GM12878 (cell line): ENCODE measurements around the gene KLF9. TPM values are rescaled to one million over a fixed set of nuclear protein-coding genes. Genes with fewer than 3 reads are reported as not detected.
A peak's percentile ranks its signal among the peaks of the same experiment; 100 is the strongest.

Experiments
- ATAC-seq: fragments of 200-7000 bp; cut with Tn5 transposase; 3 replicates; pipeline ENCODE4 v1.9.1; 2020; ENCODE audit warnings: mild to moderate bottlenecking, moderate library complexity
- BruUV-seq: library from RNA; stranded (reverse); fragments of 400-500 nt; replicated peaks from 2 replicates; lab custom pipeline; 2021; lab: Mats Ljungman, UMichigan
- CTCF ChIA-PET: fragments of 300-600 bp; sonication (Branson Sonifier 250); formaldehyde crosslinking; extraction: SDS; loops from one replicate; lab custom pipeline; 2021; ENCODE audit warnings: inconsistent platforms; lab: Yijun Ruan, JAX
- POLR2A ChIA-PET: fragments of 350-600 bp; formaldehyde crosslinking; extraction: SDS; loops from one replicate; lab custom pipeline; 2021; ENCODE audit warnings: inconsistent platforms; lab: Charles Lee
- RAD21 ChIA-PET: fragments of 300-600 bp; sonication (Branson Sonifier 250); formaldehyde crosslinking; loops from one replicate; lab custom pipeline; 2023; ENCODE audit warnings: antibody characterized with exemption; ENCODE audit not compliant: unreplicated experiment; lab: Charles Lee
- SMC1A ChIA-PET: fragments of 300-600 bp; sonication (Branson Sonifier 250); formaldehyde crosslinking; loops from one replicate; lab custom pipeline; 2023; ENCODE audit not compliant: unreplicated experiment, uncharacterized antibody; lab: Charles Lee
- DNase-seq: peaks from one replicate; pipeline ENCODE4 v3.0.0-alpha.2; 2011; ENCODE audit warnings: low read depth, low spot score
- FAIRE-seq: peaks from 3 replicates; lab custom pipeline; 2011; peaks lifted over from hg19 to GRCh38; lab: Jason Lieb, UNC
- H2AFZ ChIP-seq: 2 replicates; pipeline ENCODE4 v1.6.0; 2011; ENCODE audit warnings: low read depth, low read length, control low read depth; ENCODE audit not compliant: control insufficient read depth
- H3K27ac ChIP-seq: 2 replicates; pipeline ENCODE4 v1.5.1; 2011; ENCODE audit warnings: control low read depth; ENCODE audit not compliant: control insufficient read depth, insufficient read depth
- H3K27me3 ChIP-seq, 2 experiments: replicated peaks in 1 of 2; 2 replicates each; pipeline versions ENCODE4 v1.6.0 to v1.6.1; 2011; ENCODE audit warnings: low read length in 1 of 2; ENCODE audit not compliant: control insufficient read depth in 2 of 2, insufficient read depth in 2 of 2
- H3K36me3 ChIP-seq, 2 experiments: 2 replicates each; pipeline ENCODE4 v1.5.1; 2011; ENCODE audit warnings: low read length in 1 of 2; ENCODE audit not compliant: control insufficient read depth in 2 of 2, insufficient read depth in 2 of 2
- H3K4me1 ChIP-seq: 2 replicates; pipeline ENCODE4 v1.6.1; 2011; ENCODE audit warnings: mild to moderate bottlenecking, low read length, moderate library complexity, mixed read lengths; ENCODE audit not compliant: control insufficient read depth, insufficient read depth
- H3K4me2 ChIP-seq: 2 replicates; pipeline ENCODE4 v1.6.0; 2011; ENCODE audit warnings: control low read depth; ENCODE audit not compliant: control insufficient read depth, insufficient read depth
- H3K4me3 ChIP-seq: fragments of 200-600 bp; sonication (generic); 2 replicates; pipeline ENCODE4 v1.5.1; 2016
- H3K79me2 ChIP-seq: 2 replicates; pipeline ENCODE4 v1.6.0; 2011; ENCODE audit warnings: low read length; ENCODE audit not compliant: control insufficient read depth, insufficient read depth
- H3K9ac ChIP-seq: 2 replicates; pipeline ENCODE4 v1.8.0; 2011; ENCODE audit warnings: low read length, control low read depth, mixed read lengths; ENCODE audit not compliant: control insufficient read depth, insufficient read depth
- H3K9me3 ChIP-seq: replicated peaks from 3 replicates; pipeline ENCODE4 v1.5.1; 2011; ENCODE audit warnings: mild to moderate bottlenecking, low read length; ENCODE audit not compliant: control insufficient read depth, insufficient read depth
- H4K20me1 ChIP-seq: 2 replicates; pipeline ENCODE4 v1.6.0; 2011; ENCODE audit not compliant: control insufficient read depth, insufficient read depth
- BCL11A ChIP-seq: IDR thresholded peaks from 2 replicates; pipeline ENCODE4 v1.6.1; 2011; ENCODE audit warnings: low read depth, low read length
- CBFB ChIP-seq: IDR thresholded peaks from 2 replicates; pipeline ENCODE4 v1.6.1; 2016; ENCODE audit warnings: antibody characterized with exemption, low read depth
- FOXM1 ChIP-seq: IDR thresholded peaks from 2 replicates; pipeline ENCODE4 v1.6.1; 2012; ENCODE audit warnings: low read depth, mild to moderate bottlenecking, inconsistent platforms, low read length, moderate library complexity
- LARP7 ChIP-seq: fragments of 450-650 bp; IDR thresholded peaks from 2 replicates; pipeline ENCODE4 v1.6.1; 2017; ENCODE audit warnings: mild to moderate bottlenecking
- POLR2AphosphoS5 ChIP-seq: IDR thresholded peaks from 2 replicates; pipeline ENCODE4 v1.6.1; 2011; ENCODE audit warnings: mild to moderate bottlenecking, low read length, inconsistent platforms
- RAD21 ChIP-seq: IDR thresholded peaks from 2 replicates; pipeline ENCODE4 v1.6.1; 2011; ENCODE audit warnings: mild to moderate bottlenecking, low read depth, low read length, moderate library complexity; ENCODE audit not compliant: insufficient read depth
- RAD51 ChIP-seq: fragments of 450-650 bp; IDR thresholded peaks from 2 replicates; pipeline ENCODE4 v1.6.1; 2016; ENCODE audit warnings: moderate library complexity, mild to moderate bottlenecking, inconsistent platforms
- RBBP5 ChIP-seq: fragments of 200-600 bp; sonication (generic); conservative IDR thresholded peaks from 2 replicates; pipeline ENCODE4 v1.6.1; 2016
- RUNX3 ChIP-seq: IDR thresholded peaks from 2 replicates; pipeline ENCODE4 v1.6.1; 2012; ENCODE audit warnings: low read length, inconsistent platforms
- SREBF2 ChIP-seq: IDR thresholded peaks from 2 replicates; pipeline ENCODE4 v1.6.1; 2012; ENCODE audit warnings: mild to moderate bottlenecking, low read length
- TARDBP ChIP-seq: IDR thresholded peaks from 2 replicates; pipeline ENCODE4 v1.6.1; 2016; ENCODE audit warnings: borderline replicate concordance
- ZSCAN29 ChIP-seq: fragments of 450-650 bp; IDR thresholded peaks from 2 replicates; pipeline ENCODE4 v1.6.1; 2017; ENCODE audit warnings: mild to moderate bottlenecking, moderate library complexity
- WGBS: methylation state at CpG from one replicate; pipeline ENCODE4 v1.1.6; 2016; ENCODE audit warnings: low lambda C conversion rate; ENCODE audit not compliant: insufficient replicate concordance, insufficient coverage; ENCODE audit errors: missing lambda C conversion rate; 5-methylcytosine and 5-hydroxymethylcytosine counted together
- in situ Hi-C: fragments of 300-500 bp; cut with MboI; formaldehyde crosslinking; loops from 9 replicates; pipeline ENCODE4 v1.14.3; 2018; ENCODE audit warnings: mixed read lengths
- intact Hi-C: fragments of 100-400 bp; cut with micrococcal nuclease; formaldehyde crosslinking; loops from one replicate; pipeline ENCODE4 v1.14.2; 2022; ENCODE audit not compliant: unreplicated experiment
- polyA plus RNA-seq, 11 experiments: library from polyadenylated mRNA; depleted of rRNA in 4 of 11; unstranded in 6 of 11; stranded (reverse) in 5 of 11; fragments of >200 nt; fragmentation: Nextera tagmentation in 4 of 11; fragmentation: Illumina TruSeq in 1 of 11; extraction: Ambion mirVana in 4 of 11; extraction: Trizol in 1 of 11; gene quantifications; 1 replicate in 1 of 11; 2 replicates in 10 of 11; pipeline versions ENCODE4 v1.2.1 to v1.2.3, GENCODE V29; 2011 to 2016; ENCODE audit warnings: inconsistent platforms in 2 of 11, missing spikeins in 2 of 11, low read depth in 1 of 11
- total RNA-seq, 4 experiments: library from RNA; depleted of rRNA in 3 of 4; stranded (reverse); fragments of >200 nt in 3 of 4; fragmentation: Illumina TruSeq in 1 of 4; extraction: Trizol in 1 of 4; gene quantifications; 2 replicates each; pipeline versions ENCODE4 v1.2.1 to v1.2.3, GENCODE V29; 2013 to 2021
- TF ChIP-seq, protein P1 (sequence below): IDR thresholded peaks from 2 replicates; pipeline ENCODE4 v1.6.1; 2012; ENCODE audit warnings: low read length, inconsistent platforms
- TF ChIP-seq, protein P2 (sequence below): IDR thresholded peaks from 2 replicates; pipeline ENCODE4 v1.6.1; 2012; ENCODE audit warnings: improper control_type of control experiment, low read depth, low read length; ENCODE audit not compliant: insufficient replicate concordance
- TF ChIP-seq, protein P3 (sequence below): IDR thresholded peaks from 2 replicates; pipeline ENCODE4 v1.6.1; 2011; ENCODE audit warnings: low read depth, mild to moderate bottlenecking, low read length, moderate library complexity, borderline replicate concordance; ENCODE audit errors: extremely low read depth

Gene KLF9
- total and polyA plus RNA-seq, 10 of the 15 experiments (the other 5 are each of a cell fraction or from before 2014, with no cell fraction given): 0.09 to 0.96 (median 0.83) TPM

DNA sequence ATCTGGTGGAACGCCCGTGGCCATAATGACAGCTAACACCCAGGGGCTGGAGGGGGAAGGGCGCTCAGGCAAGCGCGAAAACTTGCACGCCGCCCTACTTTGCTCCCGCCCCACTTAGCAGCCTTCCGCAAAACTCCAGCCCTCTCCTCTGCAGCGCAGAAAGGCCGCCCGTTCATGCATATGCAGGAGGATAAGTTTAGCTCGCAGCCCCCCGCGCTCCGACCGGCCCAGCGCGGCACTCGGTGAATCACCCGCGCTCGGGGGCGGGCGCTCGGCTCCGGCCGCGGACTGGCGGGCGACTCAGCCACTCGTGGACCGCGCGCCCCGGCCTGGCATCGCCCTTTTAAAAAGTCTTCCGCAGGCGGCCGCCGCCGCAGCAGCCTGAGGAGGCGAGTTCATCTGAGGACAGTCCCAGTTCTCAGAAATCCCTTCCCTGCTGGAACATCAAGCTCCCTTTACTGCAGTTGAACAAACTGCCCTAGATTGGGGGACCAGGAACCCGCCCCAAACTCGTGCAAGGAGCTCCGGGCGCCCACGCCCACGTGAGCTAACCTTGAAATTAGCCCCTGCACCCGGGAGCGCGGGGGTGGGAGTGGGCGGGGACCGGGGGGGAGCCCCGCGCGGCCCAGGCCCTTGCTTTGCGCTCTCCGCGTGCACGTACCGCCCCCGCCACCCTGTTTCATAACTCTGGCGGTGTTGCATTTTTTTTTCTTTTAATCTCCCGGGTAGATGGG is 4.5 kb upstream of the KLF9 start:
- H3K36me3 ChIP-seq: no peaks in the 10 kb centered on the region
- in situ Hi-C loops: loop anchor here (5.0 to 25.0 kb wide), 3 partner anchors 157 to 1782 kb away; partner anchors contain the start of genes ABHD17B and C9orf85
- TF ChIP-seq, protein P1, sequence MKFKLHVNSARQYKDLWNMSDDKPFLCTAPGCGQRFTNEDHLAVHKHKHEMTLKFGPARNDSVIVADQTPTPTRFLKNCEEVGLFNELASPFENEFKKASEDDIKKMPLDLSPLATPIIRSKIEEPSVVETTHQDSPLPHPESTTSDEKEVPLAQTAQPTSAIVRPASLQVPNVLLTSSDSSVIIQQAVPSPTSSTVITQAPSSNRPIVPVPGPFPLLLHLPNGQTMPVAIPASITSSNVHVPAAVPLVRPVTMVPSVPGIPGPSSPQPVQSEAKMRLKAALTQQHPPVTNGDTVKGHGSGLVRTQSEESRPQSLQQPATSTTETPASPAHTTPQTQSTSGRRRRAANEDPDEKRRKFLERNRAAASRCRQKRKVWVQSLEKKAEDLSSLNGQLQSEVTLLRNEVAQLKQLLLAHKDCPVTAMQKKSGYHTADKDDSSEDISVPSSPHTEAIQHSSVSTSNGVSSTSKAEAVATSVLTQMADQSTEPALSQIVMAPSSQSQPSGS: peak; percentile 12; the same call in 1 of the 2 replicates
- peak; percentile 20; the same call in 1 of the 2 replicates for TF ChIP-seq RUNX3
- 0 out of 2 replicates have a peak, but pooled peaks have one; percentile 8 for TF ChIP-seq BCL11A
- TF ChIP-seq RAD51: no peak
- TF ChIP-seq ZSCAN29: 0 out of 2 replicates have a peak, but pooled peaks have one; percentile 38
- TF ChIP-seq FOXM1: no peak
- TF ChIP-seq, protein P2, sequence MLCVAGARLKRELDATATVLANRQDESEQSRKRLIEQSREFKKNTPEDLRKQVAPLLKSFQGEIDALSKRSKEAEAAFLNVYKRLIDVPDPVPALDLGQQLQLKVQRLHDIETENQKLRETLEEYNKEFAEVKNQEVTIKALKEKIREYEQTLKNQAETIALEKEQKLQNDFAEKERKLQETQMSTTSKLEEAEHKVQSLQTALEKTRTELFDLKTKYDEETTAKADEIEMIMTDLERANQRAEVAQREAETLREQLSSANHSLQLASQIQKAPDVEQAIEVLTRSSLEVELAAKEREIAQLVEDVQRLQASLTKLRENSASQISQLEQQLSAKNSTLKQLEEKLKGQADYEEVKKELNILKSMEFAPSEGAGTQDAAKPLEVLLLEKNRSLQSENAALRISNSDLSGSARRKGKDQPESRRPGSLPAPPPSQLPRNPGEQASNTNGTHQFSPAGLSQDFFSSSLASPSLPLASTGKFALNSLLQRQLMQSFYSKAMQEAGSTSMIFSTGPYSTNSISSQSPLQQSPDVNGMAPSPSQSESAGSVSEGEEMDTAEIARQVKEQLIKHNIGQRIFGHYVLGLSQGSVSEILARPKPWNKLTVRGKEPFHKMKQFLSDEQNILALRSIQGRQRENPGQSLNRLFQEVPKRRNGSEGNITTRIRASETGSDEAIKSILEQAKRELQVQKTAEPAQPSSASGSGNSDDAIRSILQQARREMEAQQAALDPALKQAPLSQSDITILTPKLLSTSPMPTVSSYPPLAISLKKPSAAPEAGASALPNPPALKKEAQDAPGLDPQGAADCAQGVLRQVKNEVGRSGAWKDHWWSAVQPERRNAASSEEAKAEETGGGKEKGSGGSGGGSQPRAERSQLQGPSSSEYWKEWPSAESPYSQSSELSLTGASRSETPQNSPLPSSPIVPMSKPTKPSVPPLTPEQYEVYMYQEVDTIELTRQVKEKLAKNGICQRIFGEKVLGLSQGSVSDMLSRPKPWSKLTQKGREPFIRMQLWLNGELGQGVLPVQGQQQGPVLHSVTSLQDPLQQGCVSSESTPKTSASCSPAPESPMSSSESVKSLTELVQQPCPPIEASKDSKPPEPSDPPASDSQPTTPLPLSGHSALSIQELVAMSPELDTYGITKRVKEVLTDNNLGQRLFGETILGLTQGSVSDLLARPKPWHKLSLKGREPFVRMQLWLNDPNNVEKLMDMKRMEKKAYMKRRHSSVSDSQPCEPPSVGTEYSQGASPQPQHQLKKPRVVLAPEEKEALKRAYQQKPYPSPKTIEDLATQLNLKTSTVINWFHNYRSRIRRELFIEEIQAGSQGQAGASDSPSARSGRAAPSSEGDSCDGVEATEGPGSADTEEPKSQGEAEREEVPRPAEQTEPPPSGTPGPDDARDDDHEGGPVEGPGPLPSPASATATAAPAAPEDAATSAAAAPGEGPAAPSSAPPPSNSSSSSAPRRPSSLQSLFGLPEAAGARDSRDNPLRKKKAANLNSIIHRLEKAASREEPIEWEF: no peak
- TF ChIP-seq POLR2AphosphoS5: no peak
- no peak for TF ChIP-seq CBFB
- TF ChIP-seq RAD21: no peak
- TF ChIP-seq TARDBP: no peak
- TF ChIP-seq RBBP5: no peak
- TF ChIP-seq, protein P3, sequence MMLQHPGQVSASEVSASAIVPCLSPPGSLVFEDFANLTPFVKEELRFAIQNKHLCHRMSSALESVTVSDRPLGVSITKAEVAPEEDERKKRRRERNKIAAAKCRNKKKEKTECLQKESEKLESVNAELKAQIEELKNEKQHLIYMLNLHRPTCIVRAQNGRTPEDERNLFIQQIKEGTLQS: no peak
- TF ChIP-seq LARP7: peak; percentile 67; the same call in 1 of the 2 replicates
- TF ChIP-seq SREBF2: 0 out of 2 replicates have a peak, but pooled peaks have one; percentile 29

More for the DNA sequence above, 4.5 kb upstream of the KLF9 start:
- peak overlapping the region; percentile 79 for H3K4me2 ChIP-seq
- no peaks in the 10 kb centered on the region for H4K20me1 ChIP-seq
- ChIA-PET SMC1A (interaction anchor here (0.6 to 3.4 kb wide), 10 partner anchors 8 to 183 kb away, joined by 3 to 17 read pairs (median 4); no protein-coding TSS in a partner anchor), POLR2A (interaction anchor here (1.0 to 1.9 kb wide), 4 partner anchors 9 to 101 kb away, joined by 3 to 6 read pairs (median 5); no protein-coding TSS in a partner anchor), CTCF (interaction anchor here (0.8 to 2.3 kb wide), 5 partner anchors 8 to 78 kb away, joined by 3 to 12 read pairs (median 3); no protein-coding TSS in a partner anchor), RAD21 (interaction anchor here (0.6 to 2.3 kb wide), 11 partner anchors 8 to 305 kb away, joined by 3 to 11 read pairs (median 4); no protein-coding TSS in a partner anchor)
- peaks cover 14% of the 10 kb centered on the region for H3K4me1 ChIP-seq
- H3K27ac ChIP-seq: peak overlapping the region; percentile 29
- H2AFZ ChIP-seq: peak overlapping the region; percentile 78
- H3K79me2 ChIP-seq: no peaks in the 10 kb centered on the region
- intact Hi-C loops: no loop called here
- peak; percentile 79 for ATAC-seq
- BruUV-seq: no TSS peak
- WGBS: under 1% methylated on average over 65 of the region's 65 CpGs
- H3K4me3 ChIP-seq: peak overlapping the region; percentile 56
- peak overlapping the region; percentile 64; the same call in 1 of the 2 replicates for H3K9ac ChIP-seq
- H3K9me3 ChIP-seq: no peaks in the 10 kb centered on the region
- FAIRE-seq: no peak
- DNase-seq: peak; percentile 64
- H3K27me3 ChIP-seq: no peaks in the 10 kb centered on the region
